ENCODE data around the gene CCDC40. TPM values are rescaled to one million over a fixed set of nuclear protein-coding genes. Genes with fewer than 3 reads are reported as not detected.

Gene CCDC40
- total and polyA plus RNA-seq, 10 of the 15 experiments (the other 5 are each of a cell fraction or from before 2014, with no cell fraction given): 0.06 to 0.10 TPM; not detected in 8

- intact Hi-C loops (cut with micrococcal nuclease; ENCODE audit: unreplicated experiment): no loop called here
- POLR2A ChIA-PET: no interaction called here
These were observed 29.2 kb downstream of the CCDC40 start for GRCh38 chr17:80065478-80066170.

More at GRCh38 chr17:80065478-80066170, 29.2 kb downstream of the CCDC40 start:
- Histone ChIP-seq H3K4me3 (no peak overlapping the region), H3K9ac (ENCODE audit: control insufficient read depth, insufficient read depth, low read length) (no peak overlapping the region), H2AFZ (ENCODE audit: control insufficient read depth, low read depth, low read length) (no peak overlapping the region), H4K20me1 (ENCODE audit: control insufficient read depth, insufficient read depth) (no peaks in the 10 kb centered on the region), H3K4me1 (ENCODE audit: control insufficient read depth, insufficient read depth, low read length) (no peaks in the 10 kb centered on the region), H3K27ac (ENCODE audit: control insufficient read depth, insufficient read depth) (no peak overlapping the region), H3K4me2 (ENCODE audit: control insufficient read depth, insufficient read depth) (no peak overlapping the region), H3K79me2 (ENCODE audit: control insufficient read depth, insufficient read depth, low read length) (no peaks in the 10 kb centered on the region), H3K36me3 (ENCODE audit: control insufficient read depth in 2 of 2, insufficient read depth in 2 of 2, low read length in 1 of 2) (no peaks in the 10 kb centered on the region), H3K27me3 (replicated peaks in 1 of 2; ENCODE audit: control insufficient read depth in 2 of 2, insufficient read depth in 2 of 2, low read length in 1 of 2) (no peaks in the 10 kb centered on the region), H3K9me3 (replicated peaks; ENCODE audit: control insufficient read depth, insufficient read depth, low read length) (no peaks in the 10 kb centered on the region)
- ChIA-PET CTCF (no interaction called here), RAD21 (ENCODE audit: unreplicated experiment) (no interaction called here), SMC1A (ENCODE audit: uncharacterized antibody, unreplicated experiment) (no interaction called here)
- DNase-seq (ENCODE audit: low read depth, low spot score): no peak
- TF ChIP-seq NFXL1 (IDR thresholded peaks at IDR 0.05; ENCODE audit: borderline replicate concordance) (no peak), SMAD1 (IDR thresholded peaks at IDR 0.05; ENCODE audit: low read depth, partially characterized antibody) (no peak), YBX1 (IDR thresholded peaks at IDR 0.05) (no peak), FOXM1 (IDR thresholded peaks at IDR 0.05; ENCODE audit: low read depth, low read length) (no peak), ZBED1 (IDR thresholded peaks at IDR 0.05; ENCODE audit: borderline replicate concordance) (no peak), DPF2 (IDR thresholded peaks at IDR 0.05) (no peak), NRF1 (conservative IDR thresholded peaks at IDR 0.05; ENCODE audit: low read depth, low read length) (no peak), EED (IDR thresholded peaks at IDR 0.05; ENCODE audit: low read depth) (no peak), POLR2AphosphoS2 (IDR thresholded peaks at IDR 0.05; ENCODE audit: low read depth, low read length) (no peak)
- TF ChIP-seq, protein P1, sequence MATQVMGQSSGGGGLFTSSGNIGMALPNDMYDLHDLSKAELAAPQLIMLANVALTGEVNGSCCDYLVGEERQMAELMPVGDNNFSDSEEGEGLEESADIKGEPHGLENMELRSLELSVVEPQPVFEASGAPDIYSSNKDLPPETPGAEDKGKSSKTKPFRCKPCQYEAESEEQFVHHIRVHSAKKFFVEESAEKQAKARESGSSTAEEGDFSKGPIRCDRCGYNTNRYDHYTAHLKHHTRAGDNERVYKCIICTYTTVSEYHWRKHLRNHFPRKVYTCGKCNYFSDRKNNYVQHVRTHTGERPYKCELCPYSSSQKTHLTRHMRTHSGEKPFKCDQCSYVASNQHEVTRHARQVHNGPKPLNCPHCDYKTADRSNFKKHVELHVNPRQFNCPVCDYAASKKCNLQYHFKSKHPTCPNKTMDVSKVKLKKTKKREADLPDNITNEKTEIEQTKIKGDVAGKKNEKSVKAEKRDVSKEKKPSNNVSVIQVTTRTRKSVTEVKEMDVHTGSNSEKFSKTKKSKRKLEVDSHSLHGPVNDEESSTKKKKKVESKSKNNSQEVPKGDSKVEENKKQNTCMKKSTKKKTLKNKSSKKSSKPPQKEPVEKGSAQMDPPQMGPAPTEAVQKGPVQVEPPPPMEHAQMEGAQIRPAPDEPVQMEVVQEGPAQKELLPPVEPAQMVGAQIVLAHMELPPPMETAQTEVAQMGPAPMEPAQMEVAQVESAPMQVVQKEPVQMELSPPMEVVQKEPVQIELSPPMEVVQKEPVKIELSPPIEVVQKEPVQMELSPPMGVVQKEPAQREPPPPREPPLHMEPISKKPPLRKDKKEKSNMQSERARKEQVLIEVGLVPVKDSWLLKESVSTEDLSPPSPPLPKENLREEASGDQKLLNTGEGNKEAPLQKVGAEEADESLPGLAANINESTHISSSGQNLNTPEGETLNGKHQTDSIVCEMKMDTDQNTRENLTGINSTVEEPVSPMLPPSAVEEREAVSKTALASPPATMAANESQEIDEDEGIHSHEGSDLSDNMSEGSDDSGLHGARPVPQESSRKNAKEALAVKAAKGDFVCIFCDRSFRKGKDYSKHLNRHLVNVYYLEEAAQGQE (IDR thresholded peaks at IDR 0.05; ENCODE audit: low read depth, low read length): no peak
- TF ChIP-seq, protein P2, sequence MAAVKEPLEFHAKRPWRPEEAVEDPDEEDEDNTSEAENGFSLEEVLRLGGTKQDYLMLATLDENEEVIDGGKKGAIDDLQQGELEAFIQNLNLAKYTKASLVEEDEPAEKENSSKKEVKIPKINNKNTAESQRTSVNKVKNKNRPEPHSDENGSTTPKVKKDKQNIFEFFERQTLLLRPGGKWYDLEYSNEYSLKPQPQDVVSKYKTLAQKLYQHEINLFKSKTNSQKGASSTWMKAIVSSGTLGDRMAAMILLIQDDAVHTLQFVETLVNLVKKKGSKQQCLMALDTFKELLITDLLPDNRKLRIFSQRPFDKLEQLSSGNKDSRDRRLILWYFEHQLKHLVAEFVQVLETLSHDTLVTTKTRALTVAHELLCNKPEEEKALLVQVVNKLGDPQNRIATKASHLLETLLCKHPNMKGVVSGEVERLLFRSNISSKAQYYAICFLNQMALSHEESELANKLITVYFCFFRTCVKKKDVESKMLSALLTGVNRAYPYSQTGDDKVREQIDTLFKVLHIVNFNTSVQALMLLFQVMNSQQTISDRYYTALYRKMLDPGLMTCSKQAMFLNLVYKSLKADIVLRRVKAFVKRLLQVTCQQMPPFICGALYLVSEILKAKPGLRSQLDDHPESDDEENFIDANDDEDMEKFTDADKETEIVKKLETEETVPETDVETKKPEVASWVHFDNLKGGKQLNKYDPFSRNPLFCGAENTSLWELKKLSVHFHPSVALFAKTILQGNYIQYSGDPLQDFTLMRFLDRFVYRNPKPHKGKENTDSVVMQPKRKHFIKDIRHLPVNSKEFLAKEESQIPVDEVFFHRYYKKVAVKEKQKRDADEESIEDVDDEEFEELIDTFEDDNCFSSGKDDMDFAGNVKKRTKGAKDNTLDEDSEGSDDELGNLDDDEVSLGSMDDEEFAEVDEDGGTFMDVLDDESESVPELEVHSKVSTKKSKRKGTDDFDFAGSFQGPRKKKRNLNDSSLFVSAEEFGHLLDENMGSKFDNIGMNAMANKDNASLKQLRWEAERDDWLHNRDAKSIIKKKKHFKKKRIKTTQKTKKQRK (IDR thresholded peaks at IDR 0.05; ENCODE audit: low read depth, low read length): no peak
- in situ Hi-C loops (cut with MboI): no loop called here
- no peak for FAIRE-seq
- WGBS (ENCODE audit: insufficient coverage, insufficient replicate concordance, low lambda C conversion rate, missing lambda C conversion rate): 69% methylated on average over 27 of the region's 32 CpGs
- BruUV-seq (replicated peaks): no TSS peak
- ATAC-seq: no peak
